Kidney (tissue), 14 donors: Measurements from ENCODE around the gene WDFY3. TPM values are rescaled to one million over a fixed set of nuclear protein-coding genes. Genes with fewer than 3 reads are reported as not detected.

Experiments used
- DNase-seq, 5 donors: peaks; one replicate each; pipeline ENCODE4 v3.0.0-alpha.2; 2013 to 2020
- FAIRE-seq: peaks from 2 replicates; lab custom pipeline; 2012; peaks lifted over from hg19 to GRCh38; lab: Jason Lieb, UNC
- H3K27ac ChIP-seq, 2 donors: one replicate each; pipeline ENCODE4 v1.7.0; 2013; ENCODE audit warnings: low read depth in 2 of 2, low read length in 2 of 2, inconsistent platforms in 1 of 2
- H3K27me3 ChIP-seq: one replicate; pipeline ENCODE4 v1.7.1; 2013; ENCODE audit warnings: low read length, inconsistent platforms; ENCODE audit not compliant: control insufficient read depth, insufficient read depth
- H3K36me3 ChIP-seq, 3 donors: one replicate each; pipeline versions ENCODE4 v1.7.0 to v1.7.1; 2013; ENCODE audit warnings: low read length in 3 of 3, control low read depth in 1 of 3, inconsistent platforms in 1 of 3; ENCODE audit not compliant: insufficient read depth in 3 of 3, control insufficient read depth in 2 of 3
- H3K4me1 ChIP-seq, 3 donors: one replicate each; pipeline versions ENCODE4 v1.7.0 to v1.7.1; 2013; ENCODE audit warnings: low read length in 3 of 3, inconsistent platforms in 1 of 3, low read depth in 1 of 3; ENCODE audit not compliant: control insufficient read depth in 2 of 3, insufficient read depth in 2 of 3
- H3K4me3 ChIP-seq, 3 donors: one replicate each; pipeline versions ENCODE4 v1.7.0 to v1.8.1; 2013; ENCODE audit warnings: low read length in 3 of 3, control low read depth in 1 of 3, inconsistent platforms in 1 of 3
- H3K9ac ChIP-seq, 3 donors: one replicate each; pipeline versions ENCODE4 v1.7.0 to v1.7.1; 2013; ENCODE audit warnings: low read length in 3 of 3, control low read depth in 1 of 3, inconsistent platforms in 1 of 3
- H3K9me3 ChIP-seq, 3 donors: one replicate each; pipeline versions ENCODE4 v1.7.0 to v1.7.1; 2013; ENCODE audit warnings: low read length in 3 of 3, control low read depth in 1 of 3, inconsistent platforms in 1 of 3; ENCODE audit not compliant: control insufficient read depth in 2 of 3, insufficient read depth in 1 of 3
- CTCF ChIP-seq: IDR thresholded peaks from 3 replicates; pipeline ENCODE4 v1.5.1; 2012; ENCODE audit warnings: mild to moderate bottlenecking, moderate library complexity, borderline replicate concordance; ENCODE audit not compliant: insufficient read depth; ENCODE audit errors: extremely low read depth
- intact Hi-C: fragments of 100-400 bp; cut with DNase I; formaldehyde crosslinking; loops from one replicate; pipeline ENCODE4 v1.11.1; 2022
- polyA plus RNA-seq: library from polyadenylated mRNA; stranded (reverse); fragments of 350-450 nt; fragmentation: Illumina TruSeq; extraction: RNeasy Lipid Tissue Mini Kit (QIAGEN cat#74804); gene quantifications from one replicate; pipeline ENCODE4 v1.2.3, GENCODE V29; 2014; ENCODE audit warnings: low read depth, low replicate concordance; ENCODE audit not compliant: insufficient read depth
- total RNA-seq: library from RNA; stranded (reverse); fragmentation: NEBNext Ultra II Directional; extraction: Animal tissue kit (Norgen Biotek cat#: 25700); gene quantifications from one replicate; pipeline ENCODE4 v1.2.1, GENCODE V29; 2021
- donor health status: control.
- donor health status: control.
- donor health status: control.
- donor health status: control.
- donor health status: control.
- donor health status: DM: yes; HTN: yes; CAD: no.
- donor health status: Normal renal cell carcinoma (clear cell type).

The WDFY3 gene
- total and polyA plus RNA-seq, 2 donors from 2014 or later, result 9.4 to 151 TPM

- intact Hi-C loops, result no loop called here
- H3K36me3 ChIP-seq, result peaks cover 4 to 23% (median 23%) of the 10 kb centered on the region in 3 donors
- TF ChIP-seq CTCF, result no peak
- FAIRE-seq (no peak), DNase-seq (no peak)
- no peaks in the 10 kb centered on the region for H3K27me3 ChIP-seq
- no peaks in the 10 kb centered on the region for H3K9me3 ChIP-seq
- no peaks in the 10 kb centered on the region for H3K4me1 ChIP-seq
- H3K27ac ChIP-seq, result no peak overlapping the region
- H3K9ac ChIP-seq, result no peak overlapping the region
- H3K4me3 ChIP-seq, result no peak overlapping the region
Observed at GRCh38 chr4:84803116-84803515, 163.4 kb downstream of the WDFY3 start.

GRCh38 chr4:84800256-84800655 is 166.2 kb downstream of the WDFY3 start:
- Histone ChIP-seq H3K4me1 (no peaks in the 10 kb centered on the region), H3K4me3 (no peak overlapping the region), H3K9me3 (no peaks in the 10 kb centered on the region), H3K27me3 (no peaks in the 10 kb centered on the region), H3K9ac (no peak overlapping the region), H3K27ac (no peak overlapping the region), H3K36me3 (peaks cover 4 to 23% (median 23%) of the 10 kb centered on the region in 3 donors)
- intact Hi-C loops, result no loop called here
- TF ChIP-seq CTCF, result no peak
- FAIRE-seq, result no peak
- no peak for DNase-seq

- FAIRE-seq (no peak), DNase-seq (no peak)
- Histone ChIP-seq H3K4me3 (no peak overlapping the region), H3K4me1 (no peaks in the 10 kb centered on the region), H3K36me3 (peaks cover 4 to 23% (median 23%) of the 10 kb centered on the region in 3 donors), H3K27ac (no peak overlapping the region), H3K9ac (no peak overlapping the region), H3K9me3 (no peaks in the 10 kb centered on the region), H3K27me3 (no peaks in the 10 kb centered on the region)
- intact Hi-C loops, result no loop called here
- no peak for TF ChIP-seq CTCF
Observed at GRCh38 chr4:84799318-84799717, 167.2 kb downstream of the WDFY3 start.

- Histone ChIP-seq H3K36me3 (peaks cover 7 to 27% (median 15%) of the 10 kb centered on the region in 3 donors), H3K9me3 (no peaks in the 10 kb centered on the region), H3K27ac (no peak overlapping the region), H3K4me1 (no peaks in the 10 kb centered on the region), H3K4me3 (no peak overlapping the region), H3K9ac (no peak overlapping the region), H3K27me3 (no peaks in the 10 kb centered on the region)
- peak in 2 of 5 donors; percentile 13 to 25 for DNase-seq
- intact Hi-C loops, result no loop called here
- no peak for TF ChIP-seq CTCF
- FAIRE-seq, result no peak
Observed at GRCh38 chr4:84796394-84796793, 170.1 kb downstream of the WDFY3 start.
